Measurements from ENCODE around the gene PCDH18.
"Not testable (repeated sequence)": the region's sequence is repeated elsewhere in the genome, so short reads cannot be mapped to it uniquely, and the experiment has no call there.

Gene PCDH18, protein sequence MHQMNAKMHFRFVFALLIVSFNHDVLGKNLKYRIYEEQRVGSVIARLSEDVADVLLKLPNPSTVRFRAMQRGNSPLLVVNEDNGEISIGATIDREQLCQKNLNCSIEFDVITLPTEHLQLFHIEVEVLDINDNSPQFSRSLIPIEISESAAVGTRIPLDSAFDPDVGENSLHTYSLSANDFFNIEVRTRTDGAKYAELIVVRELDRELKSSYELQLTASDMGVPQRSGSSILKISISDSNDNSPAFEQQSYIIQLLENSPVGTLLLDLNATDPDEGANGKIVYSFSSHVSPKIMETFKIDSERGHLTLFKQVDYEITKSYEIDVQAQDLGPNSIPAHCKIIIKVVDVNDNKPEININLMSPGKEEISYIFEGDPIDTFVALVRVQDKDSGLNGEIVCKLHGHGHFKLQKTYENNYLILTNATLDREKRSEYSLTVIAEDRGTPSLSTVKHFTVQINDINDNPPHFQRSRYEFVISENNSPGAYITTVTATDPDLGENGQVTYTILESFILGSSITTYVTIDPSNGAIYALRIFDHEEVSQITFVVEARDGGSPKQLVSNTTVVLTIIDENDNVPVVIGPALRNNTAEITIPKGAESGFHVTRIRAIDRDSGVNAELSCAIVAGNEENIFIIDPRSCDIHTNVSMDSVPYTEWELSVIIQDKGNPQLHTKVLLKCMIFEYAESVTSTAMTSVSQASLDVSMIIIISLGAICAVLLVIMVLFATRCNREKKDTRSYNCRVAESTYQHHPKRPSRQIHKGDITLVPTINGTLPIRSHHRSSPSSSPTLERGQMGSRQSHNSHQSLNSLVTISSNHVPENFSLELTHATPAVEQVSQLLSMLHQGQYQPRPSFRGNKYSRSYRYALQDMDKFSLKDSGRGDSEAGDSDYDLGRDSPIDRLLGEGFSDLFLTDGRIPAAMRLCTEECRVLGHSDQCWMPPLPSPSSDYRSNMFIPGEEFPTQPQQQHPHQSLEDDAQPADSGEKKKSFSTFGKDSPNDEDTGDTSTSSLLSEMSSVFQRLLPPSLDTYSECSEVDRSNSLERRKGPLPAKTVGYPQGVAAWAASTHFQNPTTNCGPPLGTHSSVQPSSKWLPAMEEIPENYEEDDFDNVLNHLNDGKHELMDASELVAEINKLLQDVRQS
- 0 to 0.61 reads per million in 2 donors for total RNA-seq

GRCh38 chr4:137531986-137532868, at the start of gene PCDH18:
Gene PCDH18, minus strand, starts transcription at chr4:137532494. Its CDS starts 406 bp downstream, at chr4:137532088.
- peak in 2 of 5 experiments; percentile 4 to 75 for DNase-seq

DNA sequence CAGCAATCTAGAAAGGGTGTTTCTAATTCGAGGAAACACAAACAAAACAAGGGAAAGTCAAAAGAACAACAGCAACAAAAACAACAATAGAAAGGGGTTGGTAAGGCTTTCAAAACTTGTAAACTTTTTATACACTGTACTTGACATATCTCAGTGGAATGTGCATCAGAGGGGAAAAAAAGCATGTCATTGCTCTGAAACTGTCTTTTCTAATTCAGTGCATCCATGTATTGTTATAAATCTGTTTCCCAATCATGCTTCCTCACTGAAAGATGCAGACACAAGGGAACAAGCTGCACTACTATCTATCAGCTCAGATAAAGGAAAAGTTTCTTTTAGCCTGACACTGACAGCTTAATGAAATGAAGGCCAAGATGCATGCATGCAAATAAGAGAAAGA, 44.2 kb upstream of the PCDH18 start:
- DNase-seq, result no peak

DNA sequence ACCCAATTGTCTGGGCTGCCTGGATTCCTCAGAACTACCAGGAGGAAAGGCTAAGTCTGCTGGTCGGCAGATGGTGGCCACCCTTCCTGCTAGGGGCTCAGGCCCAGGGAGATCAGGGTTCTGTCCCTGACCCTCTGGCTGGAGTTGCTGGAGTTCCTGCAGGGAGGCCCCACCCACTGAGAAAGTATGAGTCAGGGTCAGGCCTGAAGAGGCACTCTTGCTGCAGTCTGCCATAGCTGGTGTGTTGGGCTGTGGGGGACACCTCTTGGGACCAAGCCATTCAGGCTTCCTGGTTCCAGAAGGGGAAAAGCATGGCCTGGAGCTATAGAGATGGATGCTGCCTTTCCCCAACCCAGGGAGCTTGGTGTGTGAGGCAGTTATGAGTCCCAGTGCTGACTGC, 40.4 kb upstream of the PCDH18 start:
- no peak for DNase-seq

GRCh38 chr4:137572163-137572562, 39.9 kb upstream of the PCDH18 start:
- DNase-seq, result no peak

- no peak for DNase-seq
Observed at GRCh38 chr4:137559801-137560200, 27.5 kb upstream of the PCDH18 start.

- no peak for DNase-seq
Observed at GRCh38 chr4:137558951-137559350, 26.7 kb upstream of the PCDH18 start.

DNA sequence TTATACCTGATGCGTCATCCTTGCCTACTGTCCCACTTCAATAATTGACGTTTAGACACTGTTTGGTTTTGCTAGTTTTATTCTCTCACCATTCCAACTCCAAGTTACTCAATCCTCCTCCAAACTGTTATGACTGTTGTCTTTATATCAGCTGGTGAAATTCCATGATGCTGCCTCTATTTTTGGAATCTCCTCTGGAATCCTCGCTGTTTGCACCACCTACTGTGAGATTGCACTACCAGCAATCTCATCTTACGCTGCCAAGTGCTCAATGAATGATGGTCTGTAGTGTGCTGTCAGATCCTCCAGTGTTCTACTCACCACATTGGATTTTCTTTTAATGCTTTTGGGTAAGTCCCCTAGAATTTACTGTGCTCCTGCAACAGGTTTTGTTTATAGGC, 13.2 kb upstream of the PCDH18 start:
- no peak for DNase-seq

DNA sequence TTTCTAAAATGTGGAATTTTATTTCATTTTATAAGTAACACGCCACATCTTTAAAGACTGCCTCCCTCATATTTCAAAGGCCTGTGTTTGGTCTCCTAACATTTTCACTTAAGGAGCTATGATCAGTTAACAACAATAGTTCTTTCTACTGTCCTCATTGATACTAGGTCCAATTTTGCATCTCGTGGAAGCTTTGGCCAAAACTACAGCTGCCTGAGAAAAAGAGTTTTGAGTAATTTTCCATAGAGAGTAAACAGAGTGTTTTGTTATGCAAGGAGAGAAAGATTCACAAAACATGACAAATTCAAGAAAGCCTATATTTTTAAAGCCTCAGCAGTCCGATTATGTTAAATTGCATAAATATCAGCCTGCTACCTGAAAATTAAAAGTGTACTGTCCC, 11.4 kb upstream of the PCDH18 start:
- DNase-seq, result no peak

GRCh38 chr4:137543198-137543597, 10.9 kb upstream of the PCDH18 start:
- DNase-seq, result no peak

- DNase-seq, result no peak
Observed at GRCh38 chr4:137541876-137542646, 9.8 kb upstream of the PCDH18 start.

DNA sequence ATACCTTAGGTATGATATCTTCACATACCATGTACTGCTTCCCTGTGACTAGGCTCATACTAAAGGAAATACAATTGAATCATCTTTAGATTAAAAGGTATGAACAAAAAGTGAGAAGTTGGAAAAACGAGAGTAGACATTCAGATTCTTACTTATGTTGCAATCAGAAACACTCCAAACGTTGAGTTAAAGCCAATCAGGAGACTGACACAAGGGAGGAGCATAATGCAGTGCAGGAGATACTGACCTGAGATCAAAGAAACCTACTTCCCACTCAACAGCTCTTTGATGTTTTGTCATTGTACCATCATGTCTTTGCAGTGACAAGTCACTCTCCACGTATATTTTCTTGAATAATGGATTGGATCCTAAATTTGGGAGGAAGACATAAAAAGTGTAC, 8.9 kb upstream of the PCDH18 start:
- DNase-seq, result no peak

DNA sequence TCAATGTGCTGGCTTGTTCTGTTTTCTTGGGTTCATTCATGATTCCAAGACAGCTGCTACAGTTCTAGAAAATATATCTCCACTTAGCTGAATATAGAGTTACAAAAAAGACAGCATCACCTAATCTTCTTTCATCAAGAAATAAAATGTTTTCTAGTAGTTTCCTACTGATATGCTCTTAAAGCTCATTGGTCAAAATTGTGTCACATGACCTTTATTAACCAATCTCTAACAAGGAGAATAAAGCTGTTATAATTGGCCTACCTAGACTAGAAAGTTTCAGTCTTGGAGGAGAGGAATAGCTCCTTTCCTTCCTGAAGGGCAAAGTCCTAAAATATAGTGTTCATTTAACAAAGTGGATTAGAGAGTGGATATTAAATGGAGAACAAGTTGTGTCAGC, 8.1 kb upstream of the PCDH18 start:
- no peak for DNase-seq

DNA sequence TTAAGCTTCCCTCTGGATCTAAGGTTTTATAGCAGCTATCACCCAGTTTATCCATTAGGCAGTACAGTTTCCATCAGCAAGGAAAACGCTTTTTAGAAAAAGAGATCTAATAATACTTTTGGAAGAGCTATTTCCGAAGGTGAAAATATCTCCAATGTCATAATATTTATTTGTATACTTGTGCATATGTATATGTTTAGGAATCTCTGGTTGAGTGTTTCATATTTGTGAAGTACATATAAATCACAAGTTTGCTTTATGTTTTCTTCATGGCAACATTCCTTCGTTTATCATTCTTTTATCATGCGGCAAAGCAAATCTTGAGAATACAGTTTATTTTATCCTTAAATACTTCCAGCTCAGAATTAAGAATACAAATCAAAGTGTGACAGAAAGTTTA, 6.2 kb upstream of the PCDH18 start:
- no peak for DNase-seq

GRCh38 chr4:137537807-137538206, 5.5 kb upstream of the PCDH18 start:
- DNase-seq, result not testable (repeated sequence)

GRCh38 chr4:137536789-137537561, 4.7 kb upstream of the PCDH18 start:
- DNase-seq, result no peak

- DNase-seq, result no peak
Observed at GRCh38 chr4:137535718-137536117, 3.4 kb upstream of the PCDH18 start.

- no peak for DNase-seq
Observed at GRCh38 chr4:137534516-137534915, 2.2 kb upstream of the PCDH18 start.

- DNase-seq, result no peak
Observed at GRCh38 chr4:137533855-137534254, 1.6 kb upstream of the PCDH18 start.

DNA sequence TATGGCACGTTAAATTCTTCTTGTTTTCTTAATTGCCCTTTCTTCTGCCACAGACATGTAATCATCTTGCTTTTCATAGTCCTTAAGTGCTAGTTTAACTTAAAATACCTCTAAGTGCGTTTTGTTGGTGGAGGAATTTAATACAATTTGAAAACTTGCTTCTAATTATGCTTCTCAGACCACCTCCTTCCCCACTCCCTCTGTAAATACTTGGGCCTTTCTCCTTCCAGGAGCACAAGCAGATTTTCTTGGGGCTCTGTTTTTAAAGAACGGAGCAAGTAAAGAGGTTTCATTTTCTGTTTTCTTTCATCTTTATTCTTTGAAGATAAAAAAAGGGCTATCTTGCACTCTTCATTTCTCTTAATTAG, 559 bp upstream of the PCDH18 start:
- peak in 1 of 5 experiments; percentile 15 for DNase-seq

- DNase-seq, result no peak
Observed at GRCh38 chr4:137531168-137531985, 917 bp downstream of the PCDH18 start.
